ENCODE measurements around the gene CMPK1. TPM values are rescaled to one million over a fixed set of nuclear protein-coding genes. Genes with fewer than 3 reads are reported as not detected.

CMPK1 gene
- total and polyA plus RNA-seq, 2 of the 4 experiments (the other 2 are of a cell fraction), result 23.1 to 31.9 TPM

GRCh38 chr1:47416319-47417169 lies 83.0 kb downstream of the CMPK1 start (continued):
- TF ChIP-seq RCOR1 (IDR thresholded peaks at IDR 0.05; ENCODE audit: insufficient replicate concordance, low read length), result no peak

GRCh38 chr1:47417170-47418044 lies 83.8 kb downstream of the CMPK1 start:
- H3K27me3 ChIP-seq (ENCODE audit: control insufficient read depth, insufficient read depth, low read length), result peaks cover 48% of the 10 kb centered on the region
- peak overlapping the region; percentile 33 for H2AFZ ChIP-seq (replicated peaks; ENCODE audit: low read length, poor library complexity)
- H3K23ac ChIP-seq (ENCODE audit: low read depth, low read length), result no peak overlapping the region
- no peaks in the 10 kb centered on the region for H3K9me1 ChIP-seq (ENCODE audit: insufficient read depth, low read length)
- H2AK5ac ChIP-seq (ENCODE audit: low read depth, low read length), result no peak overlapping the region
- dilution Hi-C loops (cut with HindIII; ENCODE audit: low sequenced_read_pairs, unreplicated experiment) (no loop called here), in situ Hi-C loops (cut with MboI; ENCODE audit: low sequenced_read_pairs) (no loop called here), intact Hi-C loops (cut with micrococcal nuclease) (no loop called here)
- H2AK9ac ChIP-seq (replicated peaks; ENCODE audit: low read depth, low read length, poor library complexity), result peak overlapping the region; percentile 19
- no peak overlapping the region for H3K14ac ChIP-seq (replicated peaks; ENCODE audit: low read depth, low read length)
- H3K4me1 ChIP-seq (ENCODE audit: control insufficient read depth, insufficient read depth, low read length), result no peaks in the 10 kb centered on the region
- no peak for DNase-seq
- H2BK5ac ChIP-seq (ENCODE audit: low read depth, low read length, poor library complexity, severe bottlenecking), result no peak overlapping the region
- H4K8ac ChIP-seq (ENCODE audit: low read depth in 2 of 2, low read length in 2 of 2), result no peak overlapping the region
- no peak overlapping the region for H3K18ac ChIP-seq (ENCODE audit: low read depth, low read length)
- H4K20me1 ChIP-seq (ENCODE audit: insufficient read depth, low read length), result peaks cover 2% of the 10 kb centered on the region; the same call in 1 of the 2 replicates
- BruUV-seq (replicated peaks), result no TSS peak
- H2BK20ac ChIP-seq (ENCODE audit: low read depth, low read length), result no peak overlapping the region
- no peaks in the 10 kb centered on the region for H3K79me1 ChIP-seq (ENCODE audit: low read depth in 1 of 2, low read length in 2 of 2)
- H3K9ac ChIP-seq (ENCODE audit: low read depth, low read length), result no peak overlapping the region
- no peak for ATAC-seq (ENCODE audit: low read depth)
- CTCF ChIA-PET, result interaction anchor here (1.3 kb wide), 1 partner anchor 29 kb away, joined by 6 read pairs; no protein-coding TSS in a partner anchor
- no peak overlapping the region for H3K56ac ChIP-seq (ENCODE audit: extremely low read depth, insufficient read depth, low read length)
- H3K9me3 ChIP-seq (ENCODE audit: control insufficient read depth, insufficient read depth, low read length), result no peaks in the 10 kb centered on the region
- POLR2A ChIA-PET (ENCODE audit: unreplicated experiment), result no interaction called here
- H4K5ac ChIP-seq (ENCODE audit: low read depth, low read length), result no peak overlapping the region
- H3K36me3 ChIP-seq (ENCODE audit: control insufficient read depth, insufficient read depth, low read length), result no peaks in the 10 kb centered on the region
- no peak overlapping the region for H4K91ac ChIP-seq (ENCODE audit: insufficient read depth, low read depth, low read length)
- H3K4me2 ChIP-seq (ENCODE audit: low read depth, low read length), result no peak overlapping the region
- no peak overlapping the region for H3K4me3 ChIP-seq (ENCODE audit: insufficient read depth, low read depth, low read length)
- H3K4ac ChIP-seq (ENCODE audit: low read depth, low read length), result no peak overlapping the region
- H2BK120ac ChIP-seq (ENCODE audit: low read depth, low read length), result no peak overlapping the region
- H2BK15ac ChIP-seq (ENCODE audit: low read depth, low read length), result no peak overlapping the region
- H3K27ac ChIP-seq (ENCODE audit: insufficient read depth, low read length), result no peak overlapping the region
- WGBS, 2 experiments (ENCODE audit: extremely low coverage in 2 of 2, insufficient read length in 1 of 2), result 40% methylated on average over 8 of the region's 39 CpGs; no CpG with 5 or more reads in 1 of the 2 experiments
- TF ChIP-seq NFE2L2 (IDR thresholded peaks at IDR 0.05; ENCODE audit: low read depth, low read length) (no peak), RCOR1 (IDR thresholded peaks at IDR 0.05; ENCODE audit: insufficient replicate concordance, low read length) (no peak), BHLHE40 (IDR thresholded peaks at IDR 0.05; ENCODE audit: low read depth, low read length) (no peak), RAD21 (IDR thresholded peaks at IDR 0.05; ENCODE audit: low read length) (no peak), RFX5 (IDR thresholded peaks at IDR 0.05; ENCODE audit: low read depth, low read length) (no peak), MAFK (IDR thresholded peaks at IDR 0.05; ENCODE audit: low read depth, low read length) (no peak), CTCF (conservative IDR thresholded peaks at IDR 0.05; ENCODE audit: low read depth, low read length) (no peak)
- TF ChIP-seq, protein P1, sequence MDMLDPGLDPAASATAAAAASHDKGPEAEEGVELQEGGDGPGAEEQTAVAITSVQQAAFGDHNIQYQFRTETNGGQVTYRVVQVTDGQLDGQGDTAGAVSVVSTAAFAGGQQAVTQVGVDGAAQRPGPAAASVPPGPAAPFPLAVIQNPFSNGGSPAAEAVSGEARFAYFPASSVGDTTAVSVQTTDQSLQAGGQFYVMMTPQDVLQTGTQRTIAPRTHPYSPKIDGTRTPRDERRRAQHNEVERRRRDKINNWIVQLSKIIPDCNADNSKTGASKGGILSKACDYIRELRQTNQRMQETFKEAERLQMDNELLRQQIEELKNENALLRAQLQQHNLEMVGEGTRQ (IDR thresholded peaks at IDR 0.05; ENCODE audit: low read depth, low read length), result no peak
- TF ChIP-seq, protein P2, sequence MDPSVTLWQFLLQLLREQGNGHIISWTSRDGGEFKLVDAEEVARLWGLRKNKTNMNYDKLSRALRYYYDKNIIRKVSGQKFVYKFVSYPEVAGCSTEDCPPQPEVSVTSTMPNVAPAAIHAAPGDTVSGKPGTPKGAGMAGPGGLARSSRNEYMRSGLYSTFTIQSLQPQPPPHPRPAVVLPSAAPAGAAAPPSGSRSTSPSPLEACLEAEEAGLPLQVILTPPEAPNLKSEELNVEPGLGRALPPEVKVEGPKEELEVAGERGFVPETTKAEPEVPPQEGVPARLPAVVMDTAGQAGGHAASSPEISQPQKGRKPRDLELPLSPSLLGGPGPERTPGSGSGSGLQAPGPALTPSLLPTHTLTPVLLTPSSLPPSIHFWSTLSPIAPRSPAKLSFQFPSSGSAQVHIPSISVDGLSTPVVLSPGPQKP (IDR thresholded peaks at IDR 0.05; ENCODE audit: borderline replicate concordance, low read depth, low read length), result no peak
